ENCODE measurements around the gene PCID2. TPM values are rescaled to one million over a fixed set of nuclear protein-coding genes. Genes with fewer than 3 reads are reported as not detected.

The PCID2 gene
- total and polyA plus RNA-seq, 8 donors: 25.9 to 81.7 (median 40.9) TPM

GRCh38 chr13:113192279-113192678, 16.2 kb downstream of the PCID2 start:
- WGBS, 5 donors: 75 to 83% (median 81%) methylated on average over 4 of the region's 4 CpGs
- no peak overlapping the region for H3K4me3 ChIP-seq

GRCh38 chr13:113190181-113190580, 18.3 kb downstream of the PCID2 start:
- WGBS, 5 donors: 79 to 93% (median 87%) methylated on average over 4 of the region's 4 CpGs
- Histone ChIP-seq H3K27me3 (no peaks in the 10 kb centered on the region), H3K36me3 (peaks cover 21 to 96% (median 79%) of the 10 kb centered on the region in 4 donors), H3K4me3 (no peak overlapping the region), H3K4me1 (peaks cover 0 to 5% (median 2%) of the 10 kb centered on the region in 4 donors), H3K9me3 (no peaks in the 10 kb centered on the region), H3K27ac (no peak overlapping the region)
- DNase-seq: no peak
- TF ChIP-seq CTCF (IDR thresholded peaks at IDR 0.05) (no peak), POLR2A (IDR thresholded peaks at IDR 0.05) (no peak), POLR2AphosphoS5 (IDR thresholded peaks at IDR 0.05) (no peak), EP300 (IDR thresholded peaks at IDR 0.05) (no peak)
- intact Hi-C loops (cut with DNase I; ENCODE audit: low total_unique reads): no loop called here

More at GRCh38 chr13:113192279-113192678, 16.2 kb downstream of the PCID2 start:
- Histone ChIP-seq H3K9me3 (no peaks in the 10 kb centered on the region), H3K4me1 (peaks cover 0 to 10% (median 4%) of the 10 kb centered on the region in 4 donors), H3K27ac (no peak overlapping the region), H3K27me3 (no peaks in the 10 kb centered on the region), H3K36me3 (peaks cover 36 to 97% (median 95%) of the 10 kb centered on the region in 4 donors)
- intact Hi-C loops (cut with DNase I; ENCODE audit: low total_unique reads): no loop called here
- no peak for TF ChIP-seq POLR2AphosphoS5 (IDR thresholded peaks at IDR 0.05)
- no peak for TF ChIP-seq EP300 (IDR thresholded peaks at IDR 0.05)
- TF ChIP-seq POLR2A (IDR thresholded peaks at IDR 0.05): no peak
- no peak for TF ChIP-seq CTCF (IDR thresholded peaks at IDR 0.05)
- DNase-seq: no peak

DNA sequence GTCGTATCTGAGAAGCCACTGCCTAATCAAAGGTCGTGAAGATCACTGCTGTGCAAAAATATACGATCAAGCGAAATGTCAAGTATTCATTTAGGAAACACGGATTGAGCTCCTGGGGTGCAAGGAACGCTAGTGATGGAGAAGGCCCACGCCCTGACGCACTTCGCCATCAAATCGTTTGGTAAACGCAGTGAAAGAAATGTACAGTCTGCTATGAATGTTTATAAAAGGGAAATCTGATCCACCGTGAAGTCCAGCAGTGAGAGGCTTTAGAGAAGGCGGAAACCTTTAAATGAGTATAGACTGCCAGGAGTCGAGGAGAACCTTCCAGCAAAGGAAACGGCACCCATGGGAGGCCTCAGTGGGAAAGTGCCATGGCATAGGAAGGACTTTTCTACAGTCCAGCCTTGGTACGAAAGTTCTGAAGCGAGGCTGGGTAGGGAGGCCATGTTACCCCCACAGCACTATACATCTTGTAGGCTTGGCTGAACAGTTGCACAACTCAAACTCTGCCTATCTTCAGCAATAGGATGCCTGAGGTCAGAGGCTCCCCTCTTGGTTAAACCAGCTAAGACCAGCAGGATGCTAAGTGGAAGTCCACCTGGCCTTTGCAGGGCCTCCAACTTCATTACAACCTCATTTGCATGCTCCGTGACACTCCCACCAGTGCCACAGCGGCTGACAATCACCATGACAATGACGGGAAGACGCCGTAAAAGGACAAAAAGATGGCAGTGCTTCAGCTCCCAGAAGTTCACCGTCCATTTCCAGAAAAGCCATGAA, 20.4 kb downstream of the PCID2 start:
- no peaks in the 10 kb centered on the region for H3K27me3 ChIP-seq
- H3K9me3 ChIP-seq: no peaks in the 10 kb centered on the region
- 88 to 95% (median 92%) methylated on average over 23 of the region's 23 CpGs for WGBS, 5 donors
- TF ChIP-seq POLR2AphosphoS5 (IDR thresholded peaks at IDR 0.05): no peak
- TF ChIP-seq EP300 (IDR thresholded peaks at IDR 0.05): no peak
- TF ChIP-seq POLR2A (IDR thresholded peaks at IDR 0.05): no peak
- TF ChIP-seq CTCF (IDR thresholded peaks at IDR 0.05): no peak
- H3K36me3 ChIP-seq: peaks cover 16 to 96% (median 79%) of the 10 kb centered on the region in 4 donors
- no peaks in the 10 kb centered on the region for H3K4me1 ChIP-seq
- DNase-seq: no peak
- intact Hi-C loops (cut with DNase I; ENCODE audit: low total_unique reads): no loop called here
- peak overlapping the region in 3 of 5 donors; percentile 5 to 47 (median 7) for H3K27ac ChIP-seq
- H3K4me3 ChIP-seq: no peak overlapping the region

DNA sequence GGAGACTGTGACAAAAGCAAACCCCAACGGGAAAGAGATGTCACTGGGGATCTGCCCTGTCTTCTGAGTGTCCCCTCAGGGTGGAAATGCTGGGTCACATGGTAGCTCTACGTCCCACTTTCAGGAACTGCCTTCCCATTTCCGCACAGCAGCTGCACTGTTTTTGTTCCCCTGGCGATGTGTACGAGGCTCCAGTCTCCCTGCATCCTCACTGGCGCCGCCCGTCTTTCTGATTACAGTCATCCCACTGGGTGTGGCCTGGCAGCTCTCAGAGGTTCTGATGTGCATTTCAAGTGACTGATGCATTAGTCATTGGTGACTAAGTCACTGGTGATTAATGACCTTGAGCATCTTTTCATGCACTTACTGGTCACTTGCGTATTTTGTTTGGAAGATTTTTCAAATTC, 21.2 kb downstream of the PCID2 start:
- H3K27ac ChIP-seq: peak overlapping the region; percentile 5 to 55 (median 47)
- no peaks in the 10 kb centered on the region for H3K4me1 ChIP-seq
- WGBS, 5 donors: 56 to 66% (median 62%) methylated on average over 9 of the region's 9 CpGs
- DNase-seq: peak in 1 of 2 donors; percentile 72
- no peaks in the 10 kb centered on the region for H3K9me3 ChIP-seq
- intact Hi-C loops (cut with DNase I; ENCODE audit: low total_unique reads): no loop called here
- TF ChIP-seq POLR2AphosphoS5 (IDR thresholded peaks at IDR 0.05) (peak in 2 of 3 donors; percentile 29 to 82), CTCF (IDR thresholded peaks at IDR 0.05) (no peak), EP300 (IDR thresholded peaks at IDR 0.05) (no peak), POLR2A (IDR thresholded peaks at IDR 0.05) (no peak)
- H3K4me3 ChIP-seq: no peak overlapping the region
- peaks cover 13 to 96% (median 79%) of the 10 kb centered on the region in 4 donors for H3K36me3 ChIP-seq
- H3K27me3 ChIP-seq: no peaks in the 10 kb centered on the region

All from stomach (tissue), 9 donors.